Measurements from ENCODE around the gene CTNNA2. TPM values are rescaled to one million over a fixed set of nuclear protein-coding genes. Genes with fewer than 3 reads are reported as not detected.

The CTNNA2 gene
- total RNA-seq, 1 donor from 2014 or later = 2.9 TPM

DNA sequence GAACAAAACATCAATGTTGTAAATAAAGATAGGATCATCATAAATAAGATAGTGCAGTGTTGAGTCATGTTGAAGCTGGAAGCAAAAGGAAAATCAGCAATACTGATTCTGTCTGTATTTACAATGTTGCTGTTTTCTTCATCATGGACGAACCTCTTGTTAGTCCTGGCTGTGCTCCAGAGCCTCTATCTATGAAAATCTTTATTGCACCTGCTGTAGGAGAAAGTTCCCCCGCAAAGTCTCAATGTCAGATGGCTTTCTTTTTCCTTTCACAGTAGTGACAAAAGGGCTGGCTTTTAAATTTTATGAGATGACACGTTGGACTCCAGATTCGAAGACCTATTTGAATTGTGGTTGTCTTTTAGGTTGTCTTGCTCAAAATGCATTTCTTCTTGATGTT is 890.2 kb downstream of the CTNNA2 start:
- no peaks in the 10 kb centered on the region for H3K4me1 ChIP-seq
- TF ChIP-seq, protein P1, sequence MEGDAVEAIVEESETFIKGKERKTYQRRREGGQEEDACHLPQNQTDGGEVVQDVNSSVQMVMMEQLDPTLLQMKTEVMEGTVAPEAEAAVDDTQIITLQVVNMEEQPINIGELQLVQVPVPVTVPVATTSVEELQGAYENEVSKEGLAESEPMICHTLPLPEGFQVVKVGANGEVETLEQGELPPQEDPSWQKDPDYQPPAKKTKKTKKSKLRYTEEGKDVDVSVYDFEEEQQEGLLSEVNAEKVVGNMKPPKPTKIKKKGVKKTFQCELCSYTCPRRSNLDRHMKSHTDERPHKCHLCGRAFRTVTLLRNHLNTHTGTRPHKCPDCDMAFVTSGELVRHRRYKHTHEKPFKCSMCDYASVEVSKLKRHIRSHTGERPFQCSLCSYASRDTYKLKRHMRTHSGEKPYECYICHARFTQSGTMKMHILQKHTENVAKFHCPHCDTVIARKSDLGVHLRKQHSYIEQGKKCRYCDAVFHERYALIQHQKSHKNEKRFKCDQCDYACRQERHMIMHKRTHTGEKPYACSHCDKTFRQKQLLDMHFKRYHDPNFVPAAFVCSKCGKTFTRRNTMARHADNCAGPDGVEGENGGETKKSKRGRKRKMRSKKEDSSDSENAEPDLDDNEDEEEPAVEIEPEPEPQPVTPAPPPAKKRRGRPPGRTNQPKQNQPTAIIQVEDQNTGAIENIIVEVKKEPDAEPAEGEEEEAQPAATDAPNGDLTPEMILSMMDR (IDR thresholded peaks at IDR 0.05) = no peak
- no peak for TF ChIP-seq POLR2A (IDR thresholded peaks at IDR 0.05)
- TF ChIP-seq POLR2AphosphoS5 (IDR thresholded peaks at IDR 0.05; ENCODE audit: insufficient read depth in 1 of 2, low read depth in 1 of 2) = no peak
- H3K27ac ChIP-seq = no peak overlapping the region
- intact Hi-C loops (cut with DNase I) = no loop called here
- H3K27me3 ChIP-seq = no peaks in the 10 kb centered on the region
- H3K9me3 ChIP-seq = no peaks in the 10 kb centered on the region
- DNase-seq (ENCODE audit: extremely low spot score in 2 of 2) = no peak
- H3K36me3 ChIP-seq = no peaks in the 10 kb centered on the region
- H3K4me3 ChIP-seq = no peak overlapping the region

- Histone ChIP-seq H3K9me3 (no peaks in the 10 kb centered on the region), H3K4me3 (no peak overlapping the region), H3K27ac (no peak overlapping the region), H3K27me3 (no peaks in the 10 kb centered on the region), H3K4me1 (no peaks in the 10 kb centered on the region), H3K36me3 (no peaks in the 10 kb centered on the region)
- intact Hi-C loops (cut with DNase I) = no loop called here
- DNase-seq (ENCODE audit: extremely low spot score in 2 of 2) = no peak
- TF ChIP-seq POLR2AphosphoS5 (IDR thresholded peaks at IDR 0.05; ENCODE audit: insufficient read depth in 1 of 2, low read depth in 1 of 2) (no peak), POLR2A (IDR thresholded peaks at IDR 0.05) (no peak)
- TF ChIP-seq, protein P1 (IDR thresholded peaks at IDR 0.05) = no peak
These were observed 894.5 kb downstream of the CTNNA2 start for GRCh38 chr2:80407377-80407776.

GRCh38 chr2:80410346-80410745 is 897.5 kb downstream of the CTNNA2 start:
- TF ChIP-seq, protein P1 (IDR thresholded peaks at IDR 0.05) = no peak
- TF ChIP-seq POLR2A (IDR thresholded peaks at IDR 0.05) = no peak
- no peak for TF ChIP-seq POLR2AphosphoS5 (IDR thresholded peaks at IDR 0.05; ENCODE audit: insufficient read depth in 1 of 2, low read depth in 1 of 2)
- intact Hi-C loops (cut with DNase I) = no loop called here
- no peaks in the 10 kb centered on the region for H3K27me3 ChIP-seq
- no peak for DNase-seq (ENCODE audit: extremely low spot score in 2 of 2)
- no peak overlapping the region for H3K27ac ChIP-seq
- H3K4me1 ChIP-seq = no peaks in the 10 kb centered on the region
- no peak overlapping the region for H3K4me3 ChIP-seq
- no peaks in the 10 kb centered on the region for H3K9me3 ChIP-seq
- no peaks in the 10 kb centered on the region for H3K36me3 ChIP-seq

DNA sequence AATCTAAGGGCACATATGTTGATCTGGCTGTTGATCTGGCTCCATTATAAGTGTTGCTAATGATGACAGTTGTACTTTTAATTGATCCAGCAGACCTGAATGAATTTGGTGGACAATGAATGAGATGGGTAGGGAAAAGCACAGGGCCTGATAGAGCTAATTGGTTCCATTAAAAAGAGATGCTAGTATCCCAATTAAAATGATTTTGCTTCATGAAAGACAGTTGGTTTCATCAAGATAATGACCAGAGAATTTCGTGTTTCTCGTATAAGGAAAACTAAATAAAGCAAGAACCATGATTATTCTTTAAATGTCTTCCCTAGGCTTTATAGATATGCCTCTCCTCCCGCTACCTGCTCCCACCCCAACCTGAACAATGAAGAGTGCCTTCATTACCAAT is 900.3 kb downstream of the CTNNA2 start:
- H3K9me3 ChIP-seq = no peaks in the 10 kb centered on the region
- no peak overlapping the region for H3K27ac ChIP-seq
- no peaks in the 10 kb centered on the region for H3K36me3 ChIP-seq
- H3K4me3 ChIP-seq = no peak overlapping the region
- TF ChIP-seq, protein P1 (IDR thresholded peaks at IDR 0.05) = no peak
- no peak for TF ChIP-seq POLR2A (IDR thresholded peaks at IDR 0.05)
- no peak for TF ChIP-seq POLR2AphosphoS5 (IDR thresholded peaks at IDR 0.05; ENCODE audit: insufficient read depth in 1 of 2, low read depth in 1 of 2)
- no peak for DNase-seq (ENCODE audit: extremely low spot score in 2 of 2)
- no peaks in the 10 kb centered on the region for H3K27me3 ChIP-seq
- intact Hi-C loops (cut with DNase I) = no loop called here
- no peaks in the 10 kb centered on the region for H3K4me1 ChIP-seq

GRCh38 chr2:80417737-80418136 is 904.9 kb downstream of the CTNNA2 start:
- H3K27ac ChIP-seq = no peak overlapping the region
- DNase-seq (ENCODE audit: extremely low spot score in 2 of 2) = no peak
- no peaks in the 10 kb centered on the region for H3K9me3 ChIP-seq
- TF ChIP-seq POLR2AphosphoS5 (IDR thresholded peaks at IDR 0.05; ENCODE audit: insufficient read depth in 1 of 2, low read depth in 1 of 2) (no peak), POLR2A (IDR thresholded peaks at IDR 0.05) (no peak)
- TF ChIP-seq, protein P1 (IDR thresholded peaks at IDR 0.05) = no peak
- H3K36me3 ChIP-seq = no peaks in the 10 kb centered on the region
- no peaks in the 10 kb centered on the region for H3K4me1 ChIP-seq
- H3K27me3 ChIP-seq = no peaks in the 10 kb centered on the region
- intact Hi-C loops (cut with DNase I) = no loop called here
- H3K4me3 ChIP-seq = no peak overlapping the region

Data from vagina (tissue), 2 donors.